HG03025 (cell line): Measurements from ENCODE around the gene GATAD2B.
A peak's percentile ranks its signal among the peaks of the same experiment; 100 is the strongest.
"Not testable (repeated sequence)": the region's sequence is repeated elsewhere in the genome, so short reads cannot be mapped to it uniquely, and the experiment has no call there.

Experiments used
- ATAC-seq: cut with Tn5 transposase; IDR thresholded peaks from one replicate; pipeline ENCODE4 v1.9.1; 2021; ENCODE audit warnings: mild to moderate bottlenecking, moderate library complexity; ENCODE audit not compliant: unreplicated experiment, low FRiP score

The GATAD2B gene

GRCh38 chr1:153932156-153933131, 9.7 kb upstream of the GATAD2B start:
- ATAC-seq: no peak

- ATAC-seq: no peak
These were observed 7.5 kb upstream of the GATAD2B start for GRCh38 chr1:153929981-153930948.

DNA sequence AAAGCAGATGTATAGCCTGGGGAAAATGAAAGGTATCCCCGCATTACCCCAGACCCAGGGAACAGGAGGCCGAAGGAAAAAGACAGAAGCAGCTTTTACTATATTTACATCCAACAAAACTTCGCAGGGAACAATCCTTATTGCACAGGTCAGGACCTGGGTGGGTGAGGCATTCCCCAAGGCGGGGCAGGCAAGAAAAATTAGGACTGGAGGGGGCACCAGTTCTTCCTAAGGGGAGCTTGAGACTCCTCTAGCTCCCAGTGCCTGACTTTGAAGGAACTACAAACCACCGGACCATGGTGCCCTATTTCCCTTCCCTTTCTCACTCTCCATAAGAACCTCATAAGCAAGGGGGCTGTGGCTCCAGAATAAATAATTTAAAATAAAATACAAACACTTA, 6.7 kb upstream of the GATAD2B start:
- ATAC-seq: no peak

DNA sequence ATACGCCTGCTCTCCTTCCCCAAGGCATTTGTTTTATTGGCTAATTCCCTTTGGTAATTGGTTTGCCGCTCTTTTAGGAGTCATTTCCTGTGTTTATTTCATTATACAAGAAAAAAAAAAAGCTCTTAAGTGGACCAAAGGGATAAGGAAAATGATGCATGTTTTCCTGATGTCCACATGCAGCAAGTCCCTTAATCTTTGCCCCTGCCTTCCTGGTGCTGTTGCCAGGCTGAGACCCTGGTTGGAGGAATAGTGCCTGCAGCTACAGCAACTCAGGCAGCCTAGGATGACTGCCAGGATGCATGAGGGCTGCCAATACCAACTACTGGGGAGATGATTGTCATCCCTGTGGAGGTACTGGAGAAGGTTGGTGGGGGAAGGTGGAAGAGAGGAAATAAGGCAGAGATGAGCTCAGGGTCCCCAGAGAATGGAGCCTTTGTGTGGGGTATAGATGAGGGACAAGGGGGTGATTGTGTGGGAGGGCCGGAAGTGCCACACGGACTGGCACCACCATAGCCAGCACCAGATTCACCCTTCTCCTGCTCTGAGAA, 6.1 kb upstream of the GATAD2B start:
- ATAC-seq: no peak

GRCh38 chr1:153928245-153928644, 5.5 kb upstream of the GATAD2B start:
- no peak for ATAC-seq

- ATAC-seq: no peak
These were observed 3.6 kb upstream of the GATAD2B start for GRCh38 chr1:153926405-153926804.

- ATAC-seq: peak; percentile 27
These were observed 448 bp downstream of the GATAD2B start for GRCh38 chr1:153922076-153922971.

DNA sequence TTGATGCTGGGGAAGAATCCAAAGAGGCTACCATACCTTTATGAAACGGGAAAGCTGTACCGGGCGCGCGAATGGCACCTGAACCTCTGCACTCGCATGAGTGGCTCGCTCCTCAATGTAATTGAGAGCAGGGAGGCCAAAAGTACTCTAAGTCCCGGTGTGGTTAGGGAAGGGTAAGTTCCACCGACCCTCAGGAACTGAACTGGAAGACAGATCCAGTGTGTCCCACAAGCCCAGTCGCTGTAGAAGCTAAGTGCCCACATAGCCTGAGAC, 1.0 kb downstream of the GATAD2B start:
- no peak for ATAC-seq

DNA sequence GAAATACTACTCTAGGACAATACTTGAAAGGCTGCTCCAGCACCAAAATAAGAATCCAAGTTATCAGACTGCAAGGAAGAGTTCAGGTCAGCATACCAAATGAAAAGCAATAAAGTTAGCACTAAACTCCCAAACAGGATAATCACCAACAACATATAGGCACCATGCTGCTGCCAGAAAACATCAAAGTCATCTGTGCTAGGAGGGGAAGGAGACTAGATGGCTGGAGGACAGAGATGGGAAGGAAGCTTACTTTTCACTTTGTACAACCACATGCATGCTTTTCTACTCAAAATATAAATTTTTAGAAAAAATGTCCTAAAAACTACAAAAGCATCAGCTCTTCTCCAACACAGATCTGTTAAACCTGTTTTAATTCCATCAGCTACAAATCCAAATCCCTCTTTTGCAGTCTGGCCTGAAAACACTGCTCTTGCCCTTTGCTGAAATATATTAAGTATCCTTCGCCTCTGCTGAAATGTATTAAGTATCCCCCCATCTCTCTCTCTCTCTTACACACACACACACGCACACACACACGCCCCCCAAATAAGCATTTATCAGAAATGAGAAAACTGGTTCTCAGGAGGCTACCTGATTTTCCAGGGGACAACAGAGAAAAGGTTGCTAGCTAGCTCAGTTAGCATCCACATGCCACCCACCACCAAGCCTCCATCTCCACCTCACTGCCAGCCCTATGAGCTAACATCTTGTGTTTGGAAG, 1.5 kb downstream of the GATAD2B start:
- ATAC-seq: no peak

GRCh38 chr1:153919876-153920852, 2.6 kb downstream of the GATAD2B start:
- no peak for ATAC-seq

GRCh38 chr1:153916297-153916696, 6.5 kb downstream of the GATAD2B start:
- ATAC-seq: no peak

DNA sequence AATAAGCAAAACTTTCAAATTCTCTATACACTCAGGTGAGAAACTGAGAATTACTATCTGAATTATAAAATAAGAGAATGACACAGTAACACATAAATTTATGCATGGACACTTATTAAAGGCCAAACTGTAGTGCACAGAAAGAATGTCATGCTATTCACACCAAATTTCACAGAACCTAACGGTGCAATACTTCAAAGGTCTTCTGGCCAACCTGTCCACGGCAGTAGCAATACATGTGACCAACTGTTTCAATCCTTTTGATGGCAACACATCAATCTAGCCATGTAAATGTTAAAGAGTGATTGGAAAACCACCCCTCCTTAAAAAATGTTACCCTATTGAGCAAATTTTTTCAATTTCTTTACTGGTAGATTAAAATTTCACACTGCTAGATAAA, 10.4 kb downstream of the GATAD2B start:
- ATAC-seq: no peak

GRCh38 chr1:153910560-153910959, 12.2 kb downstream of the GATAD2B start:
- ATAC-seq: not testable (repeated sequence)

DNA sequence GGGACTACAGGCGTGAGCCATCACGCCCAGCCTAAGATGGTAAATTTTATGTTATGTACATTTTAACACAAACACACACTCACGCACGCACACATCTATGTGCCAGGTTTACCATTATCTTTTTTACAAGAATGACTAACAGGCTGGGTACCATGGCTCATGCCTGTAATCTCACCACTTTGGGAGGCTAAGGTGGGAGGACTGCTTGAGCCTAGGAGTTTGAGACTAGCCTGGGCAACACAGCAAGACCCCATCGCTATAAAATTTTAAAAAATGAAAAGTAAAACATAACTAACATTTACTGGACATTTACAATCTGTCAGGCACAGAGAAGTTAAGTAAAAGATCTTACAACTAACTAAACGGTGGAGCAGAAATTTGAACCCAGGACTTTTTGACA, 14.7 kb downstream of the GATAD2B start:
- no peak for ATAC-seq

- ATAC-seq: no peak
These were observed 15.6 kb downstream of the GATAD2B start for GRCh38 chr1:153907134-153907533.

- ATAC-seq: no peak
These were observed 16.4 kb downstream of the GATAD2B start for GRCh38 chr1:153906396-153906795.

GRCh38 chr1:153905908-153906307, 16.9 kb downstream of the GATAD2B start:
- not testable (repeated sequence) for ATAC-seq

- no peak for ATAC-seq
These were observed 18.8 kb downstream of the GATAD2B start for GRCh38 chr1:153903841-153904455.
